SK-N-SH (cell line): ENCODE data around the gene PDE11A. TPM values are rescaled to one million over a fixed set of nuclear protein-coding genes. Genes with fewer than 3 reads are reported as not detected.

Experiments
- CTCF ChIA-PET: fragments of 300-600, 350-600 bp; formaldehyde crosslinking; extraction: SDS; loops from one replicate; lab custom pipeline; 2021; lab: Yijun Ruan, JAX
- POLR2A ChIA-PET: fragments of 350-600 bp; sonication (Branson Sonifier 250); formaldehyde crosslinking; extraction: SDS; loops from one replicate; lab custom pipeline; 2020; ENCODE audit warnings: antibody characterized with exemption, inconsistent platforms; lab: Yijun Ruan, JAX
- DNase-seq: peaks from one replicate; pipeline ENCODE4 v3.0.0; 2012
- H2AFZ ChIP-seq: fragments of 200-600 bp; sonication (generic); 2 replicates; pipeline ENCODE4 v1.8.1; 2016; ENCODE audit warnings: antibody characterized with exemption, mild to moderate bottlenecking, low read depth
- H3F3A ChIP-seq: fragments of 200-600 bp; sonication (generic); replicated peaks from 2 replicates; pipeline ENCODE3; 2016; ENCODE audit warnings: antibody characterized with exemption, mild to moderate bottlenecking; ENCODE audit not compliant: insufficient read depth
- H3K27ac ChIP-seq, 2 experiments: fragments of 200-500 bp in 1 of 2; fragments of 200-600 bp in 1 of 2; sonication (Bioruptor generic) in 1 of 2; sonication (generic), shearing (Covaris generic) in 1 of 2; 2 replicates each; pipeline versions ENCODE4 v1.5.1 to v1.6.1; 2014 to 2016; ENCODE audit warnings: low read depth in 2 of 2, inconsistent platforms in 1 of 2, low read length in 1 of 2, mild to moderate bottlenecking in 1 of 2, mixed read lengths in 1 of 2
- H3K27me3 ChIP-seq: fragments of 200-600 bp; sonication (generic), shearing (Covaris generic); 2 replicates; pipeline ENCODE4 v1.6.1; 2016; ENCODE audit warnings: mixed run types; ENCODE audit not compliant: insufficient read depth
- H3K36me3 ChIP-seq, 2 experiments: fragments of 200-500 bp in 1 of 2; fragments of 200-600 bp in 1 of 2; sonication (Bioruptor generic) in 1 of 2; sonication (generic) in 1 of 2; replicated peaks in 1 of 2; 2 replicates each; pipeline versions ENCODE3 to v1.5.1; 2014 to 2016; ENCODE audit warnings: low read length in 1 of 2, mild to moderate bottlenecking in 1 of 2; ENCODE audit not compliant: insufficient read depth in 2 of 2, control insufficient read depth in 1 of 2
- H3K4me1 ChIP-seq, 2 experiments: fragments of 200-500 bp in 1 of 2; fragments of 200-600 bp in 1 of 2; sonication (Bioruptor generic) in 1 of 2; sonication (generic), shearing (Covaris generic) in 1 of 2; 2 replicates each; pipeline versions ENCODE4 v1.5.1 to v1.6.1; 2014 to 2016; ENCODE audit warnings: low read depth in 1 of 2, low read length in 1 of 2, mixed run types in 1 of 2; ENCODE audit not compliant: insufficient read depth in 2 of 2, control insufficient read depth in 1 of 2
- H3K4me2 ChIP-seq: fragments of 200-600 bp; sonication (generic), shearing (Covaris generic); 2 replicates; pipeline ENCODE4 v1.6.1; 2017; ENCODE audit warnings: mixed run types
- H3K4me3 ChIP-seq, 2 experiments: fragments of 200-500 bp in 1 of 2; fragments of 200-600 bp in 1 of 2; sonication (Bioruptor generic) in 1 of 2; sonication (generic), shearing (Covaris generic) in 1 of 2; 2 replicates each; pipeline versions ENCODE4 v1.5.1 to v1.8.1; 2014 to 2016; ENCODE audit warnings: low read depth in 2 of 2, inconsistent platforms in 1 of 2, low read length in 1 of 2, mild to moderate bottlenecking in 1 of 2, mixed read lengths in 1 of 2, moderate library complexity in 1 of 2
- H3K79me2 ChIP-seq: fragments of 200-600 bp; sonication (generic); 2 replicates; pipeline ENCODE4 v1.8.1; 2017; ENCODE audit warnings: mild to moderate bottlenecking; ENCODE audit not compliant: insufficient read depth
- H3K9ac ChIP-seq: fragments of 200-600 bp; sonication (generic); 2 replicates; pipeline ENCODE4 v1.6.1; 2017; ENCODE audit warnings: mixed run types
- H3K9me2 ChIP-seq: fragments of 200-600 bp; sonication (generic); 2 replicates; pipeline ENCODE4 v1.6.1; 2017; ENCODE audit warnings: mixed run types
- H3K9me3 ChIP-seq: fragments of 200-600 bp; sonication (generic); 2 replicates; pipeline ENCODE4 v1.6.1; 2017; ENCODE audit warnings: mixed run types, mild to moderate bottlenecking, moderate library complexity
- H4K20me1 ChIP-seq: fragments of 200-600 bp; sonication (generic); 2 replicates; pipeline ENCODE4 v1.6.1; 2017; ENCODE audit warnings: mild to moderate bottlenecking, mixed run types; ENCODE audit not compliant: insufficient read depth
- ELF1 ChIP-seq: IDR thresholded peaks from 2 replicates; pipeline ENCODE4 v1.4.0; 2012
- FOSL2 ChIP-seq: IDR thresholded peaks from 2 replicates; pipeline ENCODE4 v1.4.0; 2012; ENCODE audit warnings: low read depth, mild to moderate bottlenecking, moderate library complexity, borderline replicate concordance
- FOXJ3 ChIP-seq: sonication (generic); formaldehyde crosslinking; IDR thresholded peaks from 2 replicates; pipeline ENCODE4 v1.5.1; 2020; ENCODE audit warnings: mild to moderate bottlenecking, missing genetic modification reagents
- FOXM1 ChIP-seq: IDR thresholded peaks from 2 replicates; pipeline ENCODE4 v1.4.0; 2012; ENCODE audit warnings: low read depth, mild to moderate bottlenecking
- GATA2 ChIP-seq: sonication (generic); formaldehyde crosslinking; IDR thresholded peaks from 2 replicates; pipeline ENCODE4 v1.5.0; 2020; ENCODE audit warnings: mild to moderate bottlenecking, missing genetic modification reagents
- MEF2A ChIP-seq: IDR thresholded peaks from 2 replicates; pipeline ENCODE4 v1.4.0; 2012; ENCODE audit warnings: low read depth, borderline replicate concordance
- NFIC ChIP-seq: IDR thresholded peaks from 2 replicates; pipeline ENCODE4 v1.4.0; 2012; ENCODE audit warnings: borderline replicate concordance
- RAD21 ChIP-seq: IDR thresholded peaks from 2 replicates; pipeline ENCODE4 v1.6.1; 2012; ENCODE audit warnings: mild to moderate bottlenecking, low read length
- RCOR1 ChIP-seq: fragments of 150-350 bp; IDR thresholded peaks from 2 replicates; pipeline ENCODE4 v1.6.1; 2017; ENCODE audit warnings: antibody characterized with exemption, low read length
- RFX5 ChIP-seq: IDR thresholded peaks from 2 replicates; pipeline ENCODE4 v1.6.1; 2012; ENCODE audit warnings: mild to moderate bottlenecking, improper control_type of control experiment, low read length
- SIN3A ChIP-seq: IDR thresholded peaks from 2 replicates; pipeline ENCODE4 v1.6.1; 2012; ENCODE audit warnings: low read depth, mild to moderate bottlenecking, low read length, moderate library complexity, borderline replicate concordance
- TAF1 ChIP-seq: IDR thresholded peaks from 2 replicates; pipeline ENCODE4 v1.6.1; 2012; ENCODE audit warnings: low read depth, mild to moderate bottlenecking, low read length, moderate library complexity, borderline replicate concordance
- WGBS: methylation state at CpG from one replicate; pipeline ENCODE4 v1.1.6; 2017; ENCODE audit warnings: low lambda C conversion rate; 5-methylcytosine and 5-hydroxymethylcytosine counted together
- polyA plus RNA-seq, 3 experiments: library from polyadenylated mRNA; depleted of rRNA; stranded (reverse); fragments of >200 nt; gene quantifications; 2 replicates each; pipeline ENCODE4 v1.2.3, GENCODE V29; 2012
- TF ChIP-seq, protein P1 (sequence below): fragments of 200-600 bp; sonication (generic); IDR thresholded peaks from 2 replicates; pipeline ENCODE4 v1.6.1; 2017; ENCODE audit warnings: antibody characterized with exemption, mild to moderate bottlenecking, moderate library complexity
- TF ChIP-seq, protein P2 (sequence below): IDR thresholded peaks from 2 replicates; pipeline ENCODE4 v1.4.0; 2012; ENCODE audit warnings: low read depth, borderline replicate concordance
- TF ChIP-seq, protein P3 (sequence below): fragments of 150-350 bp; IDR thresholded peaks from 2 replicates; pipeline ENCODE4 v1.6.1; 2017; ENCODE audit warnings: antibody characterized with exemption, low read length, low read depth, borderline replicate concordance
- TF ChIP-seq, protein P4 (sequence below): IDR thresholded peaks from 2 replicates; pipeline ENCODE4 v1.6.1; 2012; ENCODE audit warnings: mild to moderate bottlenecking, low read depth, low read length, moderate library complexity
- TF ChIP-seq, protein P5 (sequence below): fragments of 150-350 bp; IDR thresholded peaks from 2 replicates; pipeline ENCODE4 v1.6.1; 2016; ENCODE audit warnings: mild to moderate bottlenecking, low read depth, low read length
- TF ChIP-seq, protein P6 (sequence below): IDR thresholded peaks from 2 replicates; pipeline ENCODE4 v1.4.0; 2012; ENCODE audit warnings: low read depth

The PDE11A gene
- polyA plus RNA-seq, 1 of the 3 experiments (the other 2 are of a cell fraction) = 0.10 TPM

DNA sequence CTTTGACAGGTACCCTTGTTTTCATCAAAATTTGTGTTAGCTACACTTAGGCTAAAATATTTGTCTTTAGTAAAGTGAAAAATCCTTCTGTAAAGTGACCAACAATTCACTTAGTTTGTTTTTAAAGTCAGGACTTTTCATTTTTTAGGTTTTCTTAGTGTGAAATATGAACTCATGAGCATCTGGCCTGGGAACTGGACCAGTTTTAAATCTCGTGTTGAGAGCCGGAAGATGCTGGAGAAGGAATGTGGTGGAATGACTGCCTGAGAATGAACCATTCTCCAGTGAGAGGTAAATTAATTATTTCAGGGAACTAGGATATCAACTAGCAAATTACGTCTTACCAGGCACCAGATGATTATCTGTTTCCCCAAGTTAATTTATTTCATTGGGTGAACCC lies 374.3 kb downstream of the PDE11A start:
- no peak overlapping the region for H3K9ac ChIP-seq
- H3F3A ChIP-seq = no peaks in the 10 kb centered on the region
- WGBS = 55% methylated on average over 3 of the region's 3 CpGs
- H2AFZ ChIP-seq = no peak overlapping the region
- no peak for DNase-seq
- no peaks in the 10 kb centered on the region; a peak in 1 of 4 replicates for H3K4me1 ChIP-seq
- ChIA-PET POLR2A (no interaction called here), CTCF (interaction anchor here (0.6 kb wide), 1 partner anchor 32 kb away, joined by 3 read pairs; no protein-coding TSS in a partner anchor)
- H3K36me3 ChIP-seq = no peaks in the 10 kb centered on the region
- no peaks in the 10 kb centered on the region for H3K27me3 ChIP-seq
- TF ChIP-seq TAF1 (no peak), FOXM1 (no peak), SIN3A (no peak), NFIC (no peak), FOXJ3 (CRISPR knock-in tag) (no peak), MEF2A (no peak), FOSL2 (no peak)
- TF ChIP-seq, protein P1, sequence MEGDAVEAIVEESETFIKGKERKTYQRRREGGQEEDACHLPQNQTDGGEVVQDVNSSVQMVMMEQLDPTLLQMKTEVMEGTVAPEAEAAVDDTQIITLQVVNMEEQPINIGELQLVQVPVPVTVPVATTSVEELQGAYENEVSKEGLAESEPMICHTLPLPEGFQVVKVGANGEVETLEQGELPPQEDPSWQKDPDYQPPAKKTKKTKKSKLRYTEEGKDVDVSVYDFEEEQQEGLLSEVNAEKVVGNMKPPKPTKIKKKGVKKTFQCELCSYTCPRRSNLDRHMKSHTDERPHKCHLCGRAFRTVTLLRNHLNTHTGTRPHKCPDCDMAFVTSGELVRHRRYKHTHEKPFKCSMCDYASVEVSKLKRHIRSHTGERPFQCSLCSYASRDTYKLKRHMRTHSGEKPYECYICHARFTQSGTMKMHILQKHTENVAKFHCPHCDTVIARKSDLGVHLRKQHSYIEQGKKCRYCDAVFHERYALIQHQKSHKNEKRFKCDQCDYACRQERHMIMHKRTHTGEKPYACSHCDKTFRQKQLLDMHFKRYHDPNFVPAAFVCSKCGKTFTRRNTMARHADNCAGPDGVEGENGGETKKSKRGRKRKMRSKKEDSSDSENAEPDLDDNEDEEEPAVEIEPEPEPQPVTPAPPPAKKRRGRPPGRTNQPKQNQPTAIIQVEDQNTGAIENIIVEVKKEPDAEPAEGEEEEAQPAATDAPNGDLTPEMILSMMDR = no peak
- TF ChIP-seq, protein P2, sequence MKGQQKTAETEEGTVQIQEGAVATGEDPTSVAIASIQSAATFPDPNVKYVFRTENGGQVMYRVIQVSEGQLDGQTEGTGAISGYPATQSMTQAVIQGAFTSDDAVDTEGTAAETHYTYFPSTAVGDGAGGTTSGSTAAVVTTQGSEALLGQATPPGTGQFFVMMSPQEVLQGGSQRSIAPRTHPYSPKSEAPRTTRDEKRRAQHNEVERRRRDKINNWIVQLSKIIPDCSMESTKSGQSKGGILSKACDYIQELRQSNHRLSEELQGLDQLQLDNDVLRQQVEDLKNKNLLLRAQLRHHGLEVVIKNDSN = no peak
- H3K4me2 ChIP-seq = no peak overlapping the region
- no peak overlapping the region for H3K27ac ChIP-seq
- no peaks in the 10 kb centered on the region for H3K79me2 ChIP-seq
- no peaks in the 10 kb centered on the region for H3K9me2 ChIP-seq
- no peaks in the 10 kb centered on the region for H4K20me1 ChIP-seq
- no peak overlapping the region for H3K4me3 ChIP-seq
- no peaks in the 10 kb centered on the region for H3K9me3 ChIP-seq

DNA sequence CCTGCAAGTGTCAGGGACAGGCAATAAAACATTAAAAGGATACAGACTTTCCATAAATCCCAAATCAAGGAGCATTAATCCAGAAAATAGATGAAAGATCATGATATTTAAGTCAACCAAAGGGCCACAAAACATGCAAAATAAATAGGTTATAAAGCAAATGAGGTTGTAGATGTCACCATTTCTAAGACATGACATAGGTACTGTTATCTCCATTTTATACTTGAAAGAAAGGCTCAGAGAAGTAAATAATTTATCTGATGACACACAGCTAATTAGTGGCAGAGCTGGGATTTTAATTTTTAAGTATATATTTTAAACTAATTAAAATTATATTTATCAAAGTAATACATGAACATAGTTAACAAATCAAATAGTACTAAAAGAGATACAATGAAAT lies 378.2 kb downstream of the PDE11A start:
- Histone ChIP-seq H3K27me3 (no peaks in the 10 kb centered on the region), H3K36me3 (no peaks in the 10 kb centered on the region), H3K4me3 (no peak overlapping the region), H3K4me1 (peaks cover 0 to 2% of the 10 kb centered on the region in 2 experiments; a peak in 1 of 4 replicates), H3K4me2 (no peak overlapping the region), H3K9me2 (no peaks in the 10 kb centered on the region), H3F3A (no peaks in the 10 kb centered on the region), H3K9me3 (no peaks in the 10 kb centered on the region), H3K79me2 (no peaks in the 10 kb centered on the region), H4K20me1 (no peaks in the 10 kb centered on the region), H3K27ac (no peak overlapping the region), H2AFZ (no peak overlapping the region), H3K9ac (no peak overlapping the region)
- CTCF ChIA-PET = interaction anchor here (0.7 to 1.7 kb wide), 3 partner anchors 14 to 223 kb away, joined by 3 read pairs; no protein-coding TSS in a partner anchor
- POLR2A ChIA-PET = no interaction called here
- DNase-seq = no peak
- TF ChIP-seq, protein P2 = no peak
- TF ChIP-seq, protein P3, sequence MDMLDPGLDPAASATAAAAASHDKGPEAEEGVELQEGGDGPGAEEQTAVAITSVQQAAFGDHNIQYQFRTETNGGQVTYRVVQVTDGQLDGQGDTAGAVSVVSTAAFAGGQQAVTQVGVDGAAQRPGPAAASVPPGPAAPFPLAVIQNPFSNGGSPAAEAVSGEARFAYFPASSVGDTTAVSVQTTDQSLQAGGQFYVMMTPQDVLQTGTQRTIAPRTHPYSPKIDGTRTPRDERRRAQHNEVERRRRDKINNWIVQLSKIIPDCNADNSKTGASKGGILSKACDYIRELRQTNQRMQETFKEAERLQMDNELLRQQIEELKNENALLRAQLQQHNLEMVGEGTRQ = no peak
- TF ChIP-seq RCOR1 (no peak), MEF2A (no peak), RAD21 (no peak), GATA2 (CRISPR knock-in tag) (no peak), ELF1 (no peak), SIN3A (no peak), RFX5 (no peak)
- TF ChIP-seq, protein P4, sequence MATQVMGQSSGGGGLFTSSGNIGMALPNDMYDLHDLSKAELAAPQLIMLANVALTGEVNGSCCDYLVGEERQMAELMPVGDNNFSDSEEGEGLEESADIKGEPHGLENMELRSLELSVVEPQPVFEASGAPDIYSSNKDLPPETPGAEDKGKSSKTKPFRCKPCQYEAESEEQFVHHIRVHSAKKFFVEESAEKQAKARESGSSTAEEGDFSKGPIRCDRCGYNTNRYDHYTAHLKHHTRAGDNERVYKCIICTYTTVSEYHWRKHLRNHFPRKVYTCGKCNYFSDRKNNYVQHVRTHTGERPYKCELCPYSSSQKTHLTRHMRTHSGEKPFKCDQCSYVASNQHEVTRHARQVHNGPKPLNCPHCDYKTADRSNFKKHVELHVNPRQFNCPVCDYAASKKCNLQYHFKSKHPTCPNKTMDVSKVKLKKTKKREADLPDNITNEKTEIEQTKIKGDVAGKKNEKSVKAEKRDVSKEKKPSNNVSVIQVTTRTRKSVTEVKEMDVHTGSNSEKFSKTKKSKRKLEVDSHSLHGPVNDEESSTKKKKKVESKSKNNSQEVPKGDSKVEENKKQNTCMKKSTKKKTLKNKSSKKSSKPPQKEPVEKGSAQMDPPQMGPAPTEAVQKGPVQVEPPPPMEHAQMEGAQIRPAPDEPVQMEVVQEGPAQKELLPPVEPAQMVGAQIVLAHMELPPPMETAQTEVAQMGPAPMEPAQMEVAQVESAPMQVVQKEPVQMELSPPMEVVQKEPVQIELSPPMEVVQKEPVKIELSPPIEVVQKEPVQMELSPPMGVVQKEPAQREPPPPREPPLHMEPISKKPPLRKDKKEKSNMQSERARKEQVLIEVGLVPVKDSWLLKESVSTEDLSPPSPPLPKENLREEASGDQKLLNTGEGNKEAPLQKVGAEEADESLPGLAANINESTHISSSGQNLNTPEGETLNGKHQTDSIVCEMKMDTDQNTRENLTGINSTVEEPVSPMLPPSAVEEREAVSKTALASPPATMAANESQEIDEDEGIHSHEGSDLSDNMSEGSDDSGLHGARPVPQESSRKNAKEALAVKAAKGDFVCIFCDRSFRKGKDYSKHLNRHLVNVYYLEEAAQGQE = no peak
- TF ChIP-seq, protein P5, sequence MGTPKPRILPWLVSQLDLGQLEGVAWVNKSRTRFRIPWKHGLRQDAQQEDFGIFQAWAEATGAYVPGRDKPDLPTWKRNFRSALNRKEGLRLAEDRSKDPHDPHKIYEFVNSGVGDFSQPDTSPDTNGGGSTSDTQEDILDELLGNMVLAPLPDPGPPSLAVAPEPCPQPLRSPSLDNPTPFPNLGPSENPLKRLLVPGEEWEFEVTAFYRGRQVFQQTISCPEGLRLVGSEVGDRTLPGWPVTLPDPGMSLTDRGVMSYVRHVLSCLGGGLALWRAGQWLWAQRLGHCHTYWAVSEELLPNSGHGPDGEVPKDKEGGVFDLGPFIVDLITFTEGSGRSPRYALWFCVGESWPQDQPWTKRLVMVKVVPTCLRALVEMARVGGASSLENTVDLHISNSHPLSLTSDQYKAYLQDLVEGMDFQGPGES = no peak
- TF ChIP-seq, protein P6, sequence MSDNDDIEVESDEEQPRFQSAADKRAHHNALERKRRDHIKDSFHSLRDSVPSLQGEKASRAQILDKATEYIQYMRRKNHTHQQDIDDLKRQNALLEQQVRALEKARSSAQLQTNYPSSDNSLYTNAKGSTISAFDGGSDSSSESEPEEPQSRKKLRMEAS = no peak
